NCI-H524 treated with DMSO at 0.1 percent for 48 hours (cell line): ENCODE results near the gene BOK.
"Not testable (repeated sequence)": the region's sequence is repeated elsewhere in the genome, so short reads cannot be mapped to it uniquely, and the experiment has no call there.

Experiments used
- DNase-seq: peaks from one replicate; lab custom pipeline; 2025; lab: John Stamatoyannopoulos, UW

BOK gene, protein sequence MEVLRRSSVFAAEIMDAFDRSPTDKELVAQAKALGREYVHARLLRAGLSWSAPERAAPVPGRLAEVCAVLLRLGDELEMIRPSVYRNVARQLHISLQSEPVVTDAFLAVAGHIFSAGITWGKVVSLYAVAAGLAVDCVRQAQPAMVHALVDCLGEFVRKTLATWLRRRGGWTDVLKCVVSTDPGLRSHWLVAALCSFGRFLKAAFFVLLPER

DNA sequence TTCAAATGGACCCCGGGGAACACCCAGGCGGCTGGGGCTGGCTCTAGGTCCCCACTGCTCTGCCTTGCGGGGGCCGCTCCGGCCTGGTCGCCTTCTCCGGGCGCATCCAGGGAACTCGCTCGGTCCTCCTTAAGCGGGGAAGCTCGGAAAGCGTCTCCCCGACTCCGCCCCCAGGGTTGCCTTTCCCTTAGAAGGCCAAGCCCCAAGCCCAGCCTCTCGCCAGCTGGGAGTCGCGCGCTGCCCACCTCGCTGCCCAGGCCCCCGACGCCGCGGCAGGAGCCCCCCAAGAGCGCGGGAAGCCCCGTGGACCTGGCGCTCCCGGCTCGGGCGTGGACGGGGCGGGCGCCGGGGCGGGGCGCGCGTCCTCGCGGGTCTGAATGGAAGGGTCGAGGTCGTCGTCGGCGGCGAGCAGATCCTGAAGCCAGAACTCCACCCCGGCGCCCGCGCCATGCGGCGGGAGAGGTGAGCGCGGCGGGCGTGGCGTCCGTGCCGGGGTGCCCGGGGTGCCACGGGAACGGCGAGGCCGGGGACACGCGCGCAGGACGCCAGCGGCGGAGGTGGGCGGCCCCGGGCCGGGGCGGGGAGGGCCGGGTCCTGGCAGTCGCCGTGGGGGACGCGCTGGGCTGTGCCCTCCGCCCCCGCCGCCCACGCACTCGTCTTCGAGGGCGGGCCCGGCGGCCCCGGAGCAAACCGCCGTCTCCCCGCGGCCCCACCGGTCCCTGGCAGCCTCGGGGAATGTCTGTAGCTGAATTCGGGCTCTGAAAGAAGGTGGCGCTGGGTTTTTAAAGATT, at the start of gene BOK:
Gene BOK (plus strand): TSS at position 214 of the 791 bp plus-strand sequence. CDS start 739 bp downstream, outside the sequence.
- no peak for DNase-seq

DNA sequence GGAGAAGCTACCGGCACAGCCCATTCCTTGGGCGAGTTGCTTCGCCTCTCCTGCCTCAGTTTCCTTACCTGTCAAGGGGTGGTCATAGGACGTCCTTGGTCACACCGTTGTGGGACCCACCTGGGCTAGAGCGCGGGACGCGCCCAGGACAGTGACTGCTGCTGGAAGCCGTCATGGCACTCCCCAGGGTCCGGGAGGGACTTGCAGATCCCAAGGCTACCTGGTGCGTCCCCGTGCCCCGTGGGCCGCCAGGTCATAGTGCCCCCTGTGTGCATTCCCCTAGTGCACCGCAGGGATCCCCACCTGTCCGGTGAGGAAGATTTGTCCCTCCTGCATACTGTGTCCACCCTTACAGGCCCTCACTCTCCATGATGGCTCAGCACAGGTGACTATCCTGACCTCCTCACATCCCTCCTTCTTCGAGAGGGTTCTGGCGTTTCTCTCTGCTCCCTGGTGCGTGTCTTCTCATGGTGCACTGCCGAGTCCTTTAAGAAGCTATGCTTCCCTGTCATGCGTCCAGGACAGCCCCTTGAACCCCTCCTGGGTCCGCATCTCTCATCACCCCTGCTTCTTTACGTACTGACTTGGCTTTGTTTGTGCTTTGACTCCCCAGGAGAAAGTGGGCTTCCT, 49.3 kb upstream of the BOK start:
- DNase-seq: no peak

DNA sequence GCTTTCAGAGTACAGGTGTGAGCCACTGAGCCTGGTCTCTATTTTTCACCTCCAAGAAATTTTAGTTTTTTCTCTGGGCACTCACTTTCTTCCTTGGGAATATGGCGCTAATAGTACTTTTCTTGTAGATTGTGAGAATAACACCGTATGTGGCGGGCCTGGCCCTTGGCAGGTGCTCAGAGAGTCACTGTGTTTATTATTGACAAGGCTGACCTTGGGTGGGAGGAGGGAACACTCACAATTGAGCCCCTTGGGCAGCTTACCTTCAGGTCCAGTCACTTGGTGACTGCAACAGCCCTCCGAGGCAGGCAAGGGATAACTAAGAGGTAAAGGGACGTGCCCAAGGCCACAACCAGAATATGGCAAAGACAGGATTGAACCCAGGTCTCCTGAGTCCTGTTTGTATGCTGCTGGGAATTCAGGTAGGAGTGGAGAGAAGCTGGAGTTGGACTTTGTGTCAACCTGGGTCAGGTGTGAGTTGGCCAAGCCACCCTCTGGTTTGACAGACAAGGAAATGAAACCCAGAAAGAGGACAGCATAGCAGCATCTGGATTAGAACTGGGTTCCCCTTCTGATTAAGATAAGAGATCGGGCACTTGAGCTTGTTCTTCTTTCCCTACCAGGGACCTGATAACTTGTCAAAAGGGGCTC, 47.3 kb upstream of the BOK start:
- no peak for DNase-seq

DNA sequence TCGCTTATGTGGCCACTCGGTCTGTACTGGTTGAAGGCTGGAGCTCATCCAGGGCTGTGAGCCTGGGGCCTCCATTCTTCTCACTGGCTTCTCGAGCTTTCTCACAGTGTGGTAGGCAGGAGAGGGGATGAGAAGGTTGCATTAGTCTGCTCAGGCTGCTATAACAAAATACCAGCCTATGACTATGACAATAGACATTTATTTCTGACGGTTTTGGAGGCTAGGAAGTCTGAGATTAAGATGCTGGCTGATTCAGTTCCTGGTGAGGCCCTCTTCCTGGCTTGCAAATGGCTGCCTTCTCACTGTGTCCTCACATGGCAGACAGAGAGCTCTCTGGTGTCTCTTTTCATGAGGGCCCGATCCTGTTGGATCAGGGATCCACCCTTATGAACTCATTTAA, 44.0 kb upstream of the BOK start:
- DNase-seq: no peak

DNA sequence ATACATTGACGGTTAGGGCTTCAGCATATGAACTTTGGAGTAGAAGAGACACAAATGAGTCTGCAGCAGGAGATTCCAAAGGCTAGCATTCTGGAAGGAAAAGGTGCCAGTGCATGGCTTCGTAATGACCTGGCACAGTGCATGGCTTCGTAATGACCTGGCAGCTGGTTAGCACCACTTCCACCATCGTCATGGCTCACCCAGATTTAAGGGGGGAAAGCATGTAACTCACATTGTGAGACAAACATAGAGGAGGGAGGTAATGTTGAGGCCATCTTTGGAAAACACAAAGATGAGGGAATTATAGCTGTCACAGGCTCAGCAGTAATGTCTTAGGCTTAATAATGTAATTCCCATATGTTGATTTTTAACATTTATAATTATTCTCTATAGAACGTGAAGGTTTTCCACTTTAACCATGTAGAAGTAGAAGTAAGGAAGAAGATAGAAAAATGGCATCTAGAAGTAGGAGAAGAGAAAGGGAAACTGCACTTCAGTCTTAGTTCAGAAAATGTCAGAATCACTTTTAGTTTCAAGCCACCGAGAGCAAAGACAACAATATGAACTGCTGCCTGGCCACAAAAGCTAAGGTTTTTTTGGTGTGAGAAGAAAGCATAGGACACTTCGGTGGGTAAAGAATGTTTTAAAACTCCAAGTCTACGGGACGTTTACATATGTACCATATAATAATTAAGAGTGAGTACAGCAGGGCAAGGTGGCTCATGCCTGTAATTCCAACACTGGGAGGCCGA, 43.4 kb upstream of the BOK start:
- DNase-seq: no peak

DNA sequence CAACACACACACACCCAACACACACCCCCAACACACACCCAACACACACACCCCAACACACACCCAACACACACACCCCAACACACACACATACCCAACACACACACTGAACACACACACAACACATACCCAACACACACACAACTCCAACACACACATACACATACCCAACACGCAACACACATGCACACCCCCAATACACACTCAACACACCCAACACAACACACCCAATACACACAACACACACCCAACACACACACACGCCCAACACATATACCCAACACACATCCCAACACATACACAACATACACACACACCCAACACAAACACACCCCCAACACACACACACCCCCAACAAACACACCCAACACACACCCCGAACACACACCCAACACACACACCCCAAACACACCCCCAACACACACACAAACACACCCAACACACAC, 42.0 kb upstream of the BOK start:
- no peak for DNase-seq

DNA sequence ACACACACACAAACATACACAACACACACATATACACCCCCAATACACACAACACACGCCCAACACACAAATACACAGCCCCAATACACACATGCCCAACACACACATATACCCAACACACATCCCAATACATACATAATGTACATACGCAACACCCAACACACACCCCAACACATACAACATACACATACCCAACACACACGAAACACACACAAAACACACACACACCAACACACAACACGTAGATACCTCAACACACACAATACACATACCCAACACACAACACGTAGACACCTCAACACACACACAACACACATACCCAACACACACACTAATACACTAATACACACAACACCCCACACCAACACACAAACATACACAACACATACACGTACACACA, 41.2 kb upstream of the BOK start:
- DNase-seq: no peak

DNA sequence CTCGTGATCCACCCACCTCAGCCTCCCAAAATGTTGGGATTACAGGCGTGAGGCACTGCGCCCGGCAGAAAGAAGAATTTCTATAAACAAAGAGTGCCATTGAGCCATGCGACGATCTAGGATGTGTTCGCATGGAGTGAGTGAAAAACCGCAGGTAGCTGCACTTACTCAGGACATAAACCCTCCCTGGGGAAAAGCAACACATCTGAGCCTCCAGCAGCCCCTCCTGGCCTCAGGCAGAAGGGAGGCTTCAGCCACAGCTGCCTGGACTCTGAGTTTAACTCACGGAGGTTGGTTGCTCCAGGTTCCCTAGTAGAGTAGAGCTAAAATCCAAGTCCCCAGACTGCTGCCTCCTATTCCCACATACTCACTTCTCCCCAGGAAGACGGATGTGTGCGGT, 38.9 kb upstream of the BOK start:
- no peak for DNase-seq

DNA sequence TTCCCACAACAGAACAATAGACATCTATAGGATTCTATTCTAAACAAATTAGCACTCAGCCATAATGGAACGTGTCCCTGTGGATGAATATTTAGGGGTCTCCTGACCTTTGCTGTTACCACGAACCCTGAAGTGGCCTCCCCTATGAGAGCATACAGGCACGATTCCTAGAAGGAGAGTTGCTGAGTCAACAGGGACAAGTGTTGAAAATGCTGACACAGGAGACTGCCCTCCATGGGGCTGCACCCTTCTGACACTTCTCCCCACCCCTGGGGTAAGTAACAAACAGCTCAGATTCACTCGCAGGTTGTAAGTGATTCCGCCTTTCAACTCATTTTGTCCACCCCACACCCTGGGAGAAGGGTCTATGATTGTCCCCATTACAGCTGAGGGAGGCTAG, 36.1 kb upstream of the BOK start:
- DNase-seq: no peak

DNA sequence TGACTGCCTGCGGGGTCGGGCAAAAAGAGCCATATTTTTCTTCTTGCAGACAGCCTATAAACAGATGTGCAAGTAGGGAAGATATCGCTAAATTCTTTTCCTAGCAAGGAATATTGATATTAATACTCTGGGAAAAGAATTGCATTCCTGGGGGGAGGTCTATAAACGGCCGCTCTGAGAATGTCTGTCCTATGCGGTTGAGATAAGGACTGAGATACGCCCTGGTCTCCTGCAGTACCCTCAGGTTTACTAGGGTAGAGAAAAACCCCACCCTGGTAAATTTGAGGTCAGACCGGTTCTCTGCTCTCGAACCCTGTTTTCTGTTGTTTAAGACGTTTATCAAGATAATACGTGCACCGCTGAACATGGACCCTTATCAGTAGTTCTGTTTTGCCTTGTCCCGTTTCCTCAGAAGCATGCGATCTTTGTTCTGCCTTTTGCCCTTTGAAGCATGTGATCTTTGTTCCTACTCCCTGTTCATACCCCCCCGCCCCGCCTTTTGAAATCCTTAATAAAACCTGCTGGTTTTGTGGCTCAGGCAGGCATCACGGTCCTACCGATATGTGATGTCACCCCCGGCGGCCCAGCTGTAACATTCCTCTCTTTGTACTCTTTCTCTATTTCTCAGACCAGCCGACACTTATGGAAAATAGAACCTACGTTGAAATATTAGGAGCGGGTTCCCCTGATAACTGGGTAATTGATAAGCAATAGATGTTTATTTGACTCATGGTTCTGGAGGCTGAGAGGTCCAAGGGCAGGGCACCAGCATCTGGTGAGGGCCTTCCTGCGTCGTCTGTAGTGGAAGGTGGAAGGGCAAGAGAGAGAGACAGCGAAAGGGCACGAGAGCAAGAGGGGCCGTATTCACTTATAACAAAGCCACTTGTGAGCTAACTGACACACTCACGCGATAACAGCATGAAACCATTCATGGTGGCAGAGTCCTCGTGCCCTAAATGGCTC, 32.4 kb upstream of the BOK start:
- not testable (repeated sequence) for DNase-seq

DNA sequence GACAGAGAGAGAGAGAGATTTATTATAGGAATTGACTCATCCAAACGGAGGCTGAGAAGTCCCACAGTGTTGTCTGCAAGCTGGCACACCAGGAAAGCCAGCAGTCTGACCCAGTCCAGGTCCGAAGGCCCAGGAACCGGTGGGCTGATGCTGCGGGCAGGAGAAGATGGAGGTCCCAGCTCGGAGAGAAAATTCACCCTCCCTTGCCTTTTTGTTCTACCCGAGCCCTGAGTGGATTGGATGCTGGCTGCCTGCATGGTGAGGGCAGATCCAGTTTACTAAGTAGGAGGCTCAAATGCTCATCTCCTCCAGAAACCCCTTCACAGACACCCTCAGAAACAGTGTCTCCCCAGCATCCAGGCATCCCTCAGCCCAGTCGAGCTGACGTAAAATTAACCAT, 28.0 kb upstream of the BOK start:
- DNase-seq: no peak

DNA sequence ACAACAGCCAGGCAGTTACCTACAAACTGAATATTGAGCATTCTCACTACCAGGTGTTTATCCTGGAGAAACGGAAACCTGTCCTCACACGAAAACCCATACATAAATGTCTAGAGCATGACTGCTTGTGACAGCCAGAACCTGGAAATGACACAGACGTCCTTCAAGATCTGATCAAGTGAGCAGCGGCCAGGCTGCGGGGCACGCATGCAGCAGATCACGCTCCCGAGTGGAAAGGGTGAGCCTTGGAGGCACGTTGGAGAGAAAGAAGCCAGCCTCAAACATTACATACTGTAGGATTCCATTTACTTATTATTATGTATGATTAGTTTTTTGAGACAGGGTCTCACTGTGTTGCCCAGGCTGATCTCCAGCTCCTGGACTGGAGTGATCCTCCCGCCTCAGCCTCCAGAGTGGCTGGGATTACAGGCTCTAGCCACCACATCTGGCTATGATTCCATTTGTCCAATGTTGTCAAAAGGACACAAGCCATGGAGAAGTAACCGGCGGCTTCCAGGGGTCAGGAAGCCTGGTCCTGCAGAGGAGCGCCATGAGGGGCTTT, 27.3 kb upstream of the BOK start:
- no peak for DNase-seq

DNA sequence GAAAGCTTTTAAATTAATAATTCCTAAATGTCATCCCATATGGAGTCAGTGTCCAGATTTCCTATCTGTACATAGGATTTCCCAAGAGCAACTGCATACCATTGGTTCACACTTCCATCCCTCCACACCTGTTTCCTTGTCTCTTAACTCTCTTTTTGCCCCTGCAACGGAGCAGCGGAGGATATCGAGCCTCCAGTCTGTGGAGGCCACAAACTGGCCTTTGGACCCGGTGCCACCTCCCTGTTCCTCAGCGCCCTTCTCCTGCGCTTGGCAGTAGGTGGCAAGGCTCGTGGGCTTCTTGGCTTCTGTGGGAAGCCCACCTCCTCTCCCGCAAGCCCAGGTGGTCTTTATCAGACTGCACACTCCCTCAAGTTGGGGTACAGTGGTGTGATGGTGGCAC, 26.4 kb upstream of the BOK start:
- DNase-seq: no peak

DNA sequence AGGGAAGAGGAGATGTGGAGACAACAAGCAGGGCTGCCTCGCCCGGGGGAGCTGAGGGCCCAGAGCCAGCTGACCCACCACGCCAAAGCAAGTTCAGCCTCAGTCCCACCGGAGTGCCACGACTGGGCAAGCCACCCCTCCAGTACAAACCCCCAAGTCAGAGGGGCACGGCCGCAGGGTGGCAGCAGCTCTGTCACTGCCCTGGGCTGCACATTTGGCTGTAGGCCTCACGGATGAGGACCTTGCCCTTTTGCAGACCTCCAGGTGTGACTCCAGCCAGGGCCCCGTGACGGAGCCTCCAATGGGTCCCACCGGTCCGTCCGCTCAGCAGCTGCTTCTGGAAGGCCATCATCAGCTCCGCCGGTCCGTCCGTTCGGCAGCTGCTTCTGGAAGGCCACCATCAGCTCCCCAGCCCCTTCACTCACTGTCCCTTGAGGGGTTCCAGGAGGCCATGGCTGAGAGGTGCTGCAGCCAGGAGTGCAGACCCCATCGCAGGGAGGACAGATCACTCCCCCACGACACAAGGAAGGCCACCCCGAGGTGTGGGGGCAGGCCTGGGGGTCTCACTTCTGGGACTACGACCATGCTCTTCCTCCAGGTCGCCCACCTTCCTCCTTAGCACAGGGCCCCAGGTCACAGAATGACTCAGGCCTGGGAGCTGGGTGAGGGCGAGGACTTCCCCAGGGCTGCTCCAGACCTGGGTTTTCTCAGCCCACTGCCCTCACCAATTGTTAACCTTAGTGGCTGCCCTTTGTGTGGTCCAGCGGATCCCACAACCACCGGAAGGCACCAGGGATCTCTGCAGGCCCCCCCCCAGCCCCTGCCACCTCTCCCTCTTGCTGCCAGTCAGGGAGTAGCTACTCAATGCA, 25.6 kb upstream of the BOK start:
- DNase-seq: no peak

DNA sequence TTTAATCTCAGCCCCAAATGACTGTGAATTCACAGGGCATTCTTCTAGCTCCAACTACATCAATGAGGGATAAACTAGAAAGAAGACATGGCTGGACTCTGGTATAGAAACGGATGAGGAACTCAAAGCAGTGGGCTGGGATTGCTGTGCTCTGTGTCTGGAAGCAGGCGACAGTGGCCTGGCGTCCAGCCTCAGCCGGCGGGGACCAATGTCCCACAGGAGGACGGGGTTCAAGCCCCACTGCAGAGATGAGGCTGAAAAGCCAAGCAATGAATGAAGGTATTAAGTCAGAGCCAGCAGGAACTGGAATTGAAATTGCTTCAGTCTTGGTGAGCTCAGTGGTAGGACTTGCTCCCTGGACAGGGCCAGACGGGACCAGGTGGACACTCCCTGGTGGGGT, 24.3 kb upstream of the BOK start:
- DNase-seq: no peak

DNA sequence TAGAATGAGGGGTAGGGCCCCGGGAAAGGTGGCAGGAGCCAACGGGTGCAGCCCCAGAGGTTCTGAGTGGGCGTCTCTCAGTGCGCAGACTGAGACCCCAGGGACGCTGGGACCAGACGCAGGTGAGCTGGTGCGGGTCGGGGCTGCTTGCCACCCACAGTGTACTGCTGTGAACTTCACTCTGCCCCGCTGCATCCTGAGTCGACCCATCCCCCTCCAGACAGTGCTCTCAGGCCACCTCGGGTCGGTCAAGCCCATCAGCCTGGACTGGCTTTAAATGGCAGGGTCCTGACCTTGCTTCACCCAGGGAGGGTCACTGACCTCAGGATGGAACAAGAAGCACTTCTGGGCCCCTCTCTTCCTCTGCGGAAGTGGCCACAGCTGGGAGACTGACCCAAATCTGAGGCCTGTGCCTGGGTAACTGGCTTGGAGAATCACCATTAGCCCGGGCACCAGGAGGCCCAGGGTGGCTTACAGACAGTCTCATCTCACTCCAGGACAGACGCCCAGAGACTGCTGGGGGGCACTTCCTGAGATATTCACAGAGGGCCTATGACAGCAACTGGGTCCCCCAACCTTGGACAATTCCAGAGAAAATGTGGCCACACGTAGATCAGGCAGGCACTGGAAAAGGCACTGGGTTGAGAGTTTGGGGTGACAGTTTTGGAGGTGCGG, 23.7 kb upstream of the BOK start:
- DNase-seq: no peak

DNA sequence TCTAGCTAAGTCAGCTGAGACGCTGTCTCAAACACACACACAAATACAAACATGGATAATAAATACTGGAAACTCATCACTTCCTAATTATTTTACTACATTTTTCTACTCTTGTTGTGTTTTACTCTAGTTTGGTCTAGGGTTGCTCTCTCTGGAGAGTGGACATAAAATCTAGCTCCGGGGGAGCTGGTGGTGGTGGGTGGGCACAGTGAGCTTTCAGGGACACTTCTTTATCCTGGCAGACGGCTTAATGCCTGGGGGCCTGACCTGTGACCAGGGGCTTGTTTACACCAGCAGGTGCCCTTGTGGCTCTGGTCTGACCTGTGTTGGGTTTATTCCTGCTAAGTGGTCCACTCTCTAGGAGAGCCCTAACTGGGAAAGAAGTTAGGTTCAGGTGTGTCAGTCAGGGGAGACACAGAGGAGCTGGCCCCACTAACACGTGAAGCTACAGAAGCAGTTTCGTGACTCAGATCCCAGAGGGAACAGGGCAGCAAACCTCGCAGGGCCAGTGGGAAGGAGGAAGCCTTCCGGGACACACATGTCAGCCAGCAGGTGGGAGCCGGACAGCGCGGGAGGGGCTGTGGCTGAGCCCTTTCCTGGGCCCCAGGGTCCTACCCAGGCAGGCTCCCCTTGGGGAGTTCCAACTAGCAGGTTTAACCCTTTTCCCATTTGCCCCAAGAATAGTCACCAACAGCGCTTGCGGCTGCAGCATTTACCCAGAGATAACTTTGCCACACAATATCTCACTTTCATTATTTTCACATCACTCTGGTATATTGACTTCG, 22.5 kb upstream of the BOK start:
- DNase-seq: no peak
